IMR-90 (cell line): ENCODE measurements around the gene NOTCH3. TPM values are rescaled to one million over a fixed set of nuclear protein-coding genes. Genes with fewer than 3 reads are reported as not detected.
A peak's percentile ranks its signal among the peaks of the same experiment; 100 is the strongest.

Experiments used
- ATAC-seq: fragments of 200-7000 bp; cut with Tn5 transposase; 2 replicates; pipeline ENCODE4 v1.9.1; 2020; ENCODE audit warnings: low read depth, mild to moderate bottlenecking, moderate library complexity
- BruUV-seq: library from RNA; stranded (reverse); fragments of 400-500 nt; replicated peaks from 2 replicates; lab custom pipeline; 2021; lab: Mats Ljungman, UMichigan
- CTCF ChIA-PET: fragments of 300-600 bp; formaldehyde crosslinking; extraction: SDS; loops from one replicate; lab custom pipeline; 2021; ENCODE audit warnings: antibody characterized with exemption; lab: Yijun Ruan, JAX
- POLR2A ChIA-PET: fragments of 300-600 bp; sonication (Branson Sonifier 250); formaldehyde crosslinking; loops from one replicate; lab custom pipeline; 2022; ENCODE audit warnings: antibody characterized with exemption; ENCODE audit not compliant: unreplicated experiment; lab: Charles Lee
- DNase-seq: peaks from one replicate; pipeline ENCODE4 v3.0.0; 2013
- H2AFZ ChIP-seq: replicated peaks from 2 replicates; pipeline ENCODE3; 2013; ENCODE audit warnings: low read length, mild to moderate bottlenecking; ENCODE audit not compliant: poor library complexity
- H2AK5ac ChIP-seq: 2 replicates; pipeline ENCODE4 v1.6.1; 2013; ENCODE audit warnings: low read depth, low read length, inconsistent platforms
- H2AK9ac ChIP-seq: replicated peaks from 2 replicates; pipeline ENCODE3; 2013; ENCODE audit warnings: mild to moderate bottlenecking, low read depth, low read length, moderate library complexity; ENCODE audit not compliant: poor library complexity
- H2BK120ac ChIP-seq: 2 replicates; pipeline ENCODE4 v1.6.1; 2013; ENCODE audit warnings: low read depth, low read length, inconsistent platforms
- H2BK15ac ChIP-seq: 3 replicates; pipeline ENCODE4 v1.6.1; 2013; ENCODE audit warnings: low read depth, low read length, inconsistent platforms
- H2BK20ac ChIP-seq: 2 replicates; pipeline ENCODE4 v1.6.1; 2013; ENCODE audit warnings: low read depth, mild to moderate bottlenecking, inconsistent platforms, low read length, moderate library complexity
- H2BK5ac ChIP-seq: 2 replicates; pipeline ENCODE4 v1.6.1; 2013; ENCODE audit warnings: mild to moderate bottlenecking, low read depth, low read length, inconsistent platforms; ENCODE audit not compliant: poor library complexity, severe bottlenecking
- H3K14ac ChIP-seq: replicated peaks from 2 replicates; pipeline ENCODE4 v1.6.1; 2013; ENCODE audit warnings: low read depth, low read length, inconsistent platforms
- H3K18ac ChIP-seq: 2 replicates; pipeline ENCODE4 v1.6.1; 2013; ENCODE audit warnings: low read depth, low read length, control low read depth
- H3K23ac ChIP-seq: 2 replicates; pipeline ENCODE4 v1.6.1; 2013; ENCODE audit warnings: low read depth, low read length, inconsistent platforms
- H3K27ac ChIP-seq: 2 replicates; pipeline ENCODE4 v1.5.1; 2013; ENCODE audit warnings: mild to moderate bottlenecking, control low read depth, low read length; ENCODE audit not compliant: insufficient read depth
- H3K27me3 ChIP-seq: 2 replicates; pipeline ENCODE4 v1.6.1; 2013; ENCODE audit warnings: low read length; ENCODE audit not compliant: control insufficient read depth, insufficient read depth
- H3K36me3 ChIP-seq: 2 replicates; pipeline ENCODE4 v1.6.1; 2013; ENCODE audit warnings: low read length, mixed read lengths; ENCODE audit not compliant: control insufficient read depth, insufficient read depth
- H3K4ac ChIP-seq: 2 replicates; pipeline ENCODE4 v1.6.1; 2013; ENCODE audit warnings: low read depth, low read length, inconsistent platforms
- H3K4me1 ChIP-seq: 2 replicates; pipeline ENCODE4 v1.6.1; 2013; ENCODE audit warnings: low read length, mixed read lengths; ENCODE audit not compliant: control insufficient read depth, insufficient read depth
- H3K4me2 ChIP-seq: 2 replicates; pipeline ENCODE4 v1.6.1; 2013; ENCODE audit warnings: low read depth, mild to moderate bottlenecking, control low read depth, low read length, moderate library complexity
- H3K4me3 ChIP-seq: 2 replicates; pipeline ENCODE4 v1.5.1; 2013; ENCODE audit warnings: low read depth, mild to moderate bottlenecking, control low read depth, low read length, moderate library complexity; ENCODE audit not compliant: insufficient read depth
- H3K56ac ChIP-seq: 2 replicates; pipeline ENCODE4 v1.6.1; 2013; ENCODE audit warnings: low read length, inconsistent platforms; ENCODE audit not compliant: insufficient read depth; ENCODE audit errors: extremely low read depth
- H3K79me1 ChIP-seq, 2 experiments: 2 replicates each; pipeline ENCODE4 v1.6.1; 2013; ENCODE audit warnings: low read length in 2 of 2, inconsistent platforms in 1 of 2, low read depth in 1 of 2
- H3K9ac ChIP-seq: 2 replicates; pipeline ENCODE4 v1.6.1; 2013; ENCODE audit warnings: low read depth, low read length, control low read depth
- H3K9me1 ChIP-seq: 2 replicates; pipeline ENCODE4 v1.6.1; 2013; ENCODE audit warnings: low read length, inconsistent platforms; ENCODE audit not compliant: insufficient read depth
- H3K9me3 ChIP-seq: 2 replicates; pipeline ENCODE4 v1.6.1; 2013; ENCODE audit warnings: low read length; ENCODE audit not compliant: control insufficient read depth, insufficient read depth
- H4K20me1 ChIP-seq: 2 replicates; pipeline ENCODE4 v1.6.1; 2013; ENCODE audit warnings: low read length, inconsistent platforms; ENCODE audit not compliant: insufficient read depth
- H4K5ac ChIP-seq: 2 replicates; pipeline ENCODE4 v1.6.1; 2013; ENCODE audit warnings: mild to moderate bottlenecking, low read depth, low read length, control low read depth
- H4K8ac ChIP-seq, 2 experiments: 2 replicates each; pipeline ENCODE4 v1.6.1; 2013; ENCODE audit warnings: low read depth in 2 of 2, low read length in 2 of 2, control low read depth in 1 of 2, inconsistent platforms in 1 of 2
- H4K91ac ChIP-seq: 2 replicates; pipeline ENCODE4 v1.6.1; 2013; ENCODE audit warnings: low read depth, low read length, inconsistent platforms; ENCODE audit not compliant: insufficient read depth
- BHLHE40 ChIP-seq: fragments of 150-350 bp; IDR thresholded peaks from 2 replicates; pipeline ENCODE4 v1.6.1; 2016; ENCODE audit warnings: mild to moderate bottlenecking, low read depth, low read length
- CEBPB ChIP-seq: IDR thresholded peaks from 2 replicates; pipeline ENCODE4 v1.6.1; 2012; ENCODE audit warnings: low read depth, low read length, improper control_type of control experiment
- CHD1 ChIP-seq: IDR thresholded peaks from 2 replicates; pipeline ENCODE4 v1.6.1; 2012; ENCODE audit warnings: low read depth, low read length, improper control_type of control experiment
- CTCF ChIP-seq: conservative IDR thresholded peaks from 2 replicates; pipeline ENCODE4 v1.5.1; 2012; ENCODE audit warnings: mild to moderate bottlenecking, low read depth, low read length, improper control_type of control experiment
- FOS ChIP-seq: fragments of 150-350 bp; IDR thresholded peaks from 2 replicates; pipeline ENCODE4 v1.6.1; 2016; ENCODE audit warnings: low read depth, low read length
- MAFK ChIP-seq: IDR thresholded peaks from 2 replicates; pipeline ENCODE4 v1.6.1; 2012; ENCODE audit warnings: low read depth, low read length, improper control_type of control experiment
- MXI1 ChIP-seq: IDR thresholded peaks from 2 replicates; pipeline ENCODE4 v1.6.1; 2012; ENCODE audit warnings: low read depth, mild to moderate bottlenecking, low read length, moderate library complexity, borderline replicate concordance
- POLR2A ChIP-seq: IDR thresholded peaks from 2 replicates; pipeline ENCODE4 v1.6.1; 2012; ENCODE audit warnings: mild to moderate bottlenecking, low read depth, low read length
- RAD21 ChIP-seq: IDR thresholded peaks from 2 replicates; pipeline ENCODE4 v1.6.1; 2012; ENCODE audit warnings: low read length, improper control_type of control experiment
- RCOR1 ChIP-seq: IDR thresholded peaks from 2 replicates; pipeline ENCODE4 v1.6.1; 2012; ENCODE audit warnings: mild to moderate bottlenecking, low read length, improper control_type of control experiment; ENCODE audit not compliant: insufficient replicate concordance
- RFX5 ChIP-seq: IDR thresholded peaks from 2 replicates; pipeline ENCODE4 v1.8.0; 2012; ENCODE audit warnings: low read depth, mild to moderate bottlenecking, low read length, moderate library complexity
- WGBS, 2 experiments: methylation state at CpG; one replicate each; pipeline versions ENCODE4 v1.1.5 to v1.1.7; 2013; ENCODE audit warnings: missing lambda C conversion rate in 2 of 2; ENCODE audit not compliant: insufficient read length in 1 of 2; ENCODE audit errors: extremely low coverage in 2 of 2; 5-methylcytosine and 5-hydroxymethylcytosine counted together
- dilution Hi-C: fragments of 300-500 bp; cut with HindIII; formaldehyde crosslinking; loops from one replicate; pipeline ENCODE4 v1.14.3; 2018; ENCODE audit warnings: low sequenced_read_pairs; ENCODE audit not compliant: unreplicated experiment
- in situ Hi-C: fragments of 300-500 bp; cut with MboI; formaldehyde crosslinking; loops from 3 replicates; pipeline ENCODE4 v1.14.3; 2019; ENCODE audit warnings: low sequenced_read_pairs, inconsistent platforms, mixed read lengths
- intact Hi-C: fragments of 100-400 bp; cut with micrococcal nuclease; formaldehyde crosslinking; loops from 2 replicates; pipeline ENCODE4 v1.10.0; 2022
- polyA plus RNA-seq, 3 experiments: library from polyadenylated mRNA; depleted of rRNA; stranded (reverse); fragments of >200 nt; gene quantifications; 2 replicates each; pipeline ENCODE4 v1.2.3, GENCODE V29; 2012; ENCODE audit warnings: low replicate concordance in 1 of 3
- total RNA-seq: library from RNA; depleted of rRNA; stranded (reverse); fragments of >200 nt; gene quantifications from 2 replicates; pipeline ENCODE4 v1.2.3, GENCODE V29; 2012
- TF ChIP-seq, protein P1 (sequence below): fragments of 150-350 bp; IDR thresholded peaks from 2 replicates; pipeline ENCODE4 v1.6.1; 2016; ENCODE audit warnings: low read depth, mild to moderate bottlenecking, low read length, moderate library complexity, borderline replicate concordance
- TF ChIP-seq, protein P2 (sequence below): fragments of 150-350 bp; IDR thresholded peaks from 2 replicates; pipeline ENCODE4 v1.6.1; 2017; ENCODE audit warnings: mild to moderate bottlenecking, antibody characterized with exemption, low read length, low read depth

Gene NOTCH3
- total and polyA plus RNA-seq, 2 of the 4 experiments (the other 2 are of a cell fraction) = 5.9 to 25.1 TPM

- peak; percentile 99 for ATAC-seq
- no peak overlapping the region for H3K18ac ChIP-seq
- H3K4me3 ChIP-seq = peak overlapping the region; percentile 73
- H3K9ac ChIP-seq = peak overlapping the region; percentile 38; the same call in 1 of the 2 replicates
- H3K4me1 ChIP-seq = peaks cover 8% of the 10 kb centered on the region
- peak overlapping the region; percentile 98 for H2AFZ ChIP-seq
- peak overlapping the region; percentile 69 for H3K14ac ChIP-seq
- peak overlapping the region; percentile 58 to 89 for H4K8ac ChIP-seq
- H4K5ac ChIP-seq = no peak overlapping the region
- dilution Hi-C loops (no loop called here), intact Hi-C loops (no loop called here), in situ Hi-C loops (no loop called here)
- no peak overlapping the region for H2BK5ac ChIP-seq
- H3K36me3 ChIP-seq = no peaks in the 10 kb centered on the region
- H3K79me1 ChIP-seq = peaks cover 0 to 8% of the 10 kb centered on the region in 2 experiments; a peak in 1 of 4 replicates
- no peaks in the 10 kb centered on the region for H3K9me3 ChIP-seq
- H2BK20ac ChIP-seq = no peak overlapping the region
- H2BK15ac ChIP-seq = peak overlapping the region; percentile 35; the same call in 1 of the 3 replicates
- WGBS, 2 experiments = 1% methylated on average over 30 of the region's 48 CpGs; no CpG with 5 or more reads in 1 of the 2 experiments
- peak overlapping the region; percentile 71 for H3K4ac ChIP-seq
- peak; percentile 95 for DNase-seq
- peak overlapping the region; percentile 52 for H4K91ac ChIP-seq
- peak overlapping the region; percentile 74 for H2AK5ac ChIP-seq
- no peaks in the 10 kb centered on the region for H3K27me3 ChIP-seq
- H3K9me1 ChIP-seq = peaks cover 3% of the 10 kb centered on the region; the same call in 1 of the 2 replicates
- H3K23ac ChIP-seq = peak overlapping the region; percentile 46; the same call in 1 of the 2 replicates
- H2AK9ac ChIP-seq = peak overlapping the region; percentile 76
- peak overlapping the region; percentile 65; the same call in 1 of the 2 replicates for H2BK120ac ChIP-seq
- H3K56ac ChIP-seq = no peak overlapping the region
- ChIA-PET POLR2A (no interaction called here), CTCF (no interaction called here)
- H3K4me2 ChIP-seq = peak overlapping the region; percentile 89
- no peaks in the 10 kb centered on the region for H4K20me1 ChIP-seq
- BruUV-seq = no TSS peak
- peak overlapping the region; percentile 74; the same call in 1 of the 2 replicates for H3K27ac ChIP-seq
- TF ChIP-seq POLR2A = no peak
- TF ChIP-seq BHLHE40 = peak; percentile 18; the same call in 1 of the 2 replicates
- TF ChIP-seq, protein P1, sequence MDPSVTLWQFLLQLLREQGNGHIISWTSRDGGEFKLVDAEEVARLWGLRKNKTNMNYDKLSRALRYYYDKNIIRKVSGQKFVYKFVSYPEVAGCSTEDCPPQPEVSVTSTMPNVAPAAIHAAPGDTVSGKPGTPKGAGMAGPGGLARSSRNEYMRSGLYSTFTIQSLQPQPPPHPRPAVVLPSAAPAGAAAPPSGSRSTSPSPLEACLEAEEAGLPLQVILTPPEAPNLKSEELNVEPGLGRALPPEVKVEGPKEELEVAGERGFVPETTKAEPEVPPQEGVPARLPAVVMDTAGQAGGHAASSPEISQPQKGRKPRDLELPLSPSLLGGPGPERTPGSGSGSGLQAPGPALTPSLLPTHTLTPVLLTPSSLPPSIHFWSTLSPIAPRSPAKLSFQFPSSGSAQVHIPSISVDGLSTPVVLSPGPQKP = no peak
- TF ChIP-seq RCOR1 = no peak
- TF ChIP-seq FOS = no peak
- TF ChIP-seq CTCF = no peak
- TF ChIP-seq, protein P2, sequence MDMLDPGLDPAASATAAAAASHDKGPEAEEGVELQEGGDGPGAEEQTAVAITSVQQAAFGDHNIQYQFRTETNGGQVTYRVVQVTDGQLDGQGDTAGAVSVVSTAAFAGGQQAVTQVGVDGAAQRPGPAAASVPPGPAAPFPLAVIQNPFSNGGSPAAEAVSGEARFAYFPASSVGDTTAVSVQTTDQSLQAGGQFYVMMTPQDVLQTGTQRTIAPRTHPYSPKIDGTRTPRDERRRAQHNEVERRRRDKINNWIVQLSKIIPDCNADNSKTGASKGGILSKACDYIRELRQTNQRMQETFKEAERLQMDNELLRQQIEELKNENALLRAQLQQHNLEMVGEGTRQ = no peak
- no peak for TF ChIP-seq MAFK
- TF ChIP-seq CEBPB = no peak
- no peak for TF ChIP-seq RAD21
- peak; percentile 94 for TF ChIP-seq MXI1
- no peak for TF ChIP-seq RFX5
- TF ChIP-seq CHD1 = no peak
Measured at GRCh38 chr19:15222738-15223648, 22.2 kb upstream of the NOTCH3 start.
